Measurements from ENCODE around the gene GNL3. TPM values are rescaled to one million over a fixed set of nuclear protein-coding genes. Genes with fewer than 3 reads are reported as not detected.

The GNL3 gene
- total RNA-seq, 1 donor: 130 TPM

GRCh38 chr3:52707585-52707984 is 21.8 kb downstream of the GNL3 start:
- TF ChIP-seq CTCF (IDR thresholded peaks at IDR 0.05; ENCODE audit: insufficient read depth, low read depth, low read length): no peak
- no peak for DNase-seq (ENCODE audit: low read depth)
- H3K4me3 ChIP-seq (ENCODE audit: low read depth, low read length): peak overlapping the region; percentile 94

GRCh38 chr3:52710512-52710911 is 24.7 kb downstream of the GNL3 start:
- no peak for DNase-seq (ENCODE audit: low read depth)
- no peak overlapping the region for H3K4me3 ChIP-seq (ENCODE audit: low read depth, low read length)
- no peak for TF ChIP-seq CTCF (IDR thresholded peaks at IDR 0.05; ENCODE audit: insufficient read depth, low read depth, low read length)

GRCh38 chr3:52712291-52713212 is 26.7 kb downstream of the GNL3 start:
- no peak overlapping the region for H3K4me3 ChIP-seq (ENCODE audit: low read depth, low read length)
- no peak for TF ChIP-seq CTCF (IDR thresholded peaks at IDR 0.05; ENCODE audit: insufficient read depth, low read depth, low read length)

GRCh38 chr3:52714335-52715302 is 28.8 kb downstream of the GNL3 start:
- H3K4me3 ChIP-seq (ENCODE audit: low read depth, low read length): no peak overlapping the region
- no peak for DNase-seq (ENCODE audit: low read depth)
- no peak for TF ChIP-seq CTCF (IDR thresholded peaks at IDR 0.05; ENCODE audit: insufficient read depth, low read depth, low read length)

More at GRCh38 chr3:52712291-52713212, 26.7 kb downstream of the GNL3 start:
- no peak for DNase-seq (ENCODE audit: low read depth)

- no peak for DNase-seq (ENCODE audit: low read depth)
- TF ChIP-seq CTCF (IDR thresholded peaks at IDR 0.05; ENCODE audit: insufficient read depth, low read depth, low read length): no peak
- H3K4me3 ChIP-seq (ENCODE audit: low read depth, low read length): no peak overlapping the region
These were observed 30.0 kb downstream of the GNL3 start for GRCh38 chr3:52715714-52716305.

GRCh38 chr3:52719618-52720017 is 33.8 kb downstream of the GNL3 start:
- TF ChIP-seq CTCF (IDR thresholded peaks at IDR 0.05; ENCODE audit: insufficient read depth, low read depth, low read length): no peak
- no peak for DNase-seq (ENCODE audit: low read depth)
- no peak overlapping the region for H3K4me3 ChIP-seq (ENCODE audit: low read depth, low read length)
